Nucleus accumbens (tissue), 56 donors: ENCODE results near the gene ZNF438.
"Not testable (repeated sequence)": the region's sequence is repeated elsewhere in the genome, so short reads cannot be mapped to it uniquely, and the experiment has no call there.

Experiments used
- DNase-seq, 56 donors: peaks; one replicate each; lab custom pipeline; 2025; lab: John Stamatoyannopoulos, UW

Gene ZNF438

DNA sequence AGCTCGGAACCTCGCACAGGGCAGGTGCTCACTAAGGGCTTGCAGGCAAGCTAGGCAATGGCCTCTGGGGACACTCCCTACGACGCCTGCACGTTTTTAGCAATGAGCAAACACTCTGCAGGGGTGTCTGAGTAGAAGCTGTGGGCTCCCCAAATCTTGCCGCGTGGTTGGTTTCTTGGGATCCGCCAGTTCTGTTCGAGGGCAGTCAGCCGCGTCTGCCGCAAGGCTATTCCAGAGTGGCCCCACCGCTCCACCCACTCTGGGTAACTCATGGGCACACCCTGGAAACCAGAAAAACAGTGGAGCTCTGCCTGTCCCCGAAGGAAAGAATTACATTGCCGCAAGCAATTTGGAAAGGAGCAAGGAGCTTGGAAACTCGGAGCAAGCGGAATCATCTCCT is 212.8 kb downstream of the ZNF438 start:
- no peak for DNase-seq

DNA sequence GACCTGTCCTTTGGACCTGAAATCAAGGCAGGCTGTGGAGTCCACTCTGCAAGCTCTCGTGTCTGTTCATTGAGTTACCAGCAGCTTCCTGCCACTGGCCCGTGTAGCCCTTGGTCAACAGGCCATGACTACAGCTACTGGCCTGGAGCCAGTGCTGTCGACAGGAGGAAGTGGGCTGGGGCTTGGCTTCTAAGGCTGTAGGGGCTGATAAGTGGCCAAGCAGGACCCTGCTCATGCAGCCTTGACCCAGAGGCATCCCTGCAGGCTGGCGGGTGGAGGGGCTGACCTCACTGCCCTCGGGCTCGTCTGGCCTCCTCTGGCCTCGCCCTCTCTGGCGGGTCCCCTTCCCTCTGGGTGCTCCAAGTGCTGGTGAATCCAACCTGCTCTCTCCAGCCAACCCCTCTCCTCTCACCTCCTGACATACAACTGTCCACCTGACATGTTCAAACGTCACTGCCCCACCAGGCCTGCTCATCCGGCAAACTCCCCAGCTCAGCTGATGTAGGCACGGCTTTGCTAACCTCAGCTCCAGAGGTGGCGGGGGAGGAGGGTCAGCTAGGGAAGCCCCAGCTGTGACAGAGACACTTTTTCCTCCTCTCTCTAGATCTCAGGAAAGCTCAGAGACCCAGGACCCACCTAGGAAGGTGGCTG is 213.5 kb downstream of the ZNF438 start:
- no peak for DNase-seq

GRCh38 chr10:30817541-30817940 is 214.1 kb downstream of the ZNF438 start:
- DNase-seq, result no peak

GRCh38 chr10:30816820-30817171 is 214.9 kb downstream of the ZNF438 start:
- DNase-seq, result no peak

GRCh38 chr10:30816159-30816819 is 215.4 kb downstream of the ZNF438 start:
- no peak for DNase-seq

- DNase-seq, result no peak
Measured at GRCh38 chr10:30813872-30814481, 217.7 kb downstream of the ZNF438 start.

DNA sequence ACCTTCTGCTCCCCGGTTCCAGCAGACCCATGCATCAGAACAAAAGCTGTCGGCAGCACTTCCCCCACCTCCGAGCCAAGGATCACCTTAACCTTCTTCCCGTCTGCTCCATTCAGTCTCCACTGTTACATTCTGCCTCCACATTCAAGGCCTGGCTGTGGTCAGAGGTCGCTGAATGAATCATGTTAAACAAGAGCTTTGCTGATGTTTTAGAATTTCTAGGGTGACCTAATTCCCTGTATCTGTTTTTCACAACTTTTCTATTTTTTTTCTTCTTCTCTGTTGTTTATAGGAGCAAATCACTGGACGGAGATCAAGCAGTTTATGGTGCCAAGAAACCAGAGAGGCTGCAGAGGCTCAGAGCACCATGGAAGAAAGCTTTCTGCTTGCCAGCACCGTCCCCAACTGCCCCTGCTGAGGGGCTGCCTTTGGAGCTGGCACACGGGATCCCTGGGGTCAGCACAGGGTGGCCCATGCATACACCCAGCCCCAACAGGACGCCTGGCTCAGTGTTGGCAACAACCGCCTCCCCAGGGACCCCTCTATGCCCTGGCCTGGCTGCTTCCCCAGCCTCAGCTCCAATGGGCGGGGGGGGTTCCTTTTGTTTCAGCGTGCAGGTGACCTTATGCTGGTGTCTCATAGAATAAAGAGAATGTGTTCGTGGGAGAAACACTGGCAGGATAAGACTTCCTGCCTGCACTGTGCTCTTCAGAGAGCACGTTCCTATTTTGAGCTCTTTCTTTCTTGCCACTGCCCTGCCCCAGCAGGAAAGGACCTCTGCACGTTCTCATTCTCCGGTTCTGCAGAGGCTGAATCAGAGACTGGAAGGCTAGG is 219.4 kb downstream of the ZNF438 start:
- DNase-seq, result peak in 4 of 56 donors; percentile 2 to 53 (median 28)

DNA sequence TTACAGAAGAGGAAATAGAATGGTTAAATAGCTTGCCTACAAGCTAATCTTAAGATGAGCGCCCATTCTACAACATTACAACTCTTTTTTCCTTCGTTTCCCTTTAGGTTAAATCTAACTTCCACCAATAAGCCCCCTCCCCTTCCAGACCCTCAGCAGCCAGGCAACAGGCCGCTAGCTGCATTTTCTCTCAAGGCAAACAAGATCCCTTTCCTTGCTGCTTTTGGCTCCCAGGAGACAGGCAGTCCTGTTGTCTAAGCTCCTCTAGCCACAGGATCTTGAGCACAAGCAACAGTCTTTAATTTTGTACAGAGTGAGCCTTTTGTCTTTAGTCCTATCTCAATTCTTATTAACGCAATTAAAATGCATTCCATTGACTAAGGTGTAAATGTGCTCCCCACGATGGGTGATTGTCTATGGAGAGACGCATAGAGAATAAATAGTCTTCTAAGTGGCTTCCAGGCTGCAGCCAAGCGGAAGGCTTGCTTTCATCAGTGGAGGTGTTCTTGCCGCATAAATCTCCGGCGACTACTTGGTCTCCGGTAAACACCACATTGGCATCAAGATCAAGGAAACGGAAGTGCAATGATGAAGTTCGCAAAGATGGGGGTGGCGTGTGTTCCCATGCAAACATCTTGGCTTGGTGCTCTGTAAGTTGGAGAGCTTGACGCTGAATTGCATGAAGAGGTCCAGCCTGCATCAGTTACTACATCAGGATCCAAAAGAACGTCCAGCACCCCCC is 220.2 kb downstream of the ZNF438 start:
- DNase-seq, result peak in 2 of 56 donors; percentile 3 to 27

GRCh38 chr10:30810416-30810815 is 221.2 kb downstream of the ZNF438 start:
- no peak for DNase-seq

DNA sequence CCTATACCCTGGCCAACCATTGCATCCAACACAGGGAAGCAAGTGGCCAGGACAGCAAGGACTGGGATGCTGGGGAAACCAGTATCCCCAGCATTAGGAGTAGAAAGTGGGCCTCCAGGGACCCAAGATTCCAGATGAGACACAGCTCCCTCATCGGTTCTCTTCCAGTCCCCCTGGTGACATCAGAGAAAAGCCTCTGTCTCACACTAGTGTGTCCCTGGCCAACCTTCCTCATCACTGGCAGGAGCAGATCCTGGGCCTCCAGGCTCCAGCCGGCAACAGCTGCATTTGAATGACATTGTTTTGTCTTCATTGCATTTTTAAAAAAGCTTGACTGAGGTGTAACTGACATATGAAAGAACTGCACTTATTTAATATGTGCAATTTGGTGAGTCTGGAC is 224.8 kb downstream of the ZNF438 start:
- no peak for DNase-seq

DNA sequence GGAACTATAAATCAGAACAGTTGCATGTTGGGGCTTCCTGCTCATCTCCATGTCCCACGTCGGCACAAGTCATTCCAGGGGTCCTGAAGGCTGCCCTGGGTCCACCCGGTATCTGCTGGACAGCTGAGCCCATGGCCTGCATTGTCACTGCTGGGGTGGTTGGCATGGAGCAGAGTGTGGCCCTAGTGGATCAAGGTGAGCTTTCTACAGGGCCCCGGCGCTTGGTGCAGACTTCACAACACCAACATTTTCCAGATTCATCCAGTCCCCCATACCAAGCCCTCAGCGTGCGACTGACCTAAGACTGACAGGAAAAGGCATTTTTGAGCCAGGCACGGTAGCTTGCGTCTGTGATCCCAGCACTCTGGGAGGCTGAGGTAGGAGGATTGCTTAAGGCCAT is 226.6 kb downstream of the ZNF438 start:
- no peak for DNase-seq

DNA sequence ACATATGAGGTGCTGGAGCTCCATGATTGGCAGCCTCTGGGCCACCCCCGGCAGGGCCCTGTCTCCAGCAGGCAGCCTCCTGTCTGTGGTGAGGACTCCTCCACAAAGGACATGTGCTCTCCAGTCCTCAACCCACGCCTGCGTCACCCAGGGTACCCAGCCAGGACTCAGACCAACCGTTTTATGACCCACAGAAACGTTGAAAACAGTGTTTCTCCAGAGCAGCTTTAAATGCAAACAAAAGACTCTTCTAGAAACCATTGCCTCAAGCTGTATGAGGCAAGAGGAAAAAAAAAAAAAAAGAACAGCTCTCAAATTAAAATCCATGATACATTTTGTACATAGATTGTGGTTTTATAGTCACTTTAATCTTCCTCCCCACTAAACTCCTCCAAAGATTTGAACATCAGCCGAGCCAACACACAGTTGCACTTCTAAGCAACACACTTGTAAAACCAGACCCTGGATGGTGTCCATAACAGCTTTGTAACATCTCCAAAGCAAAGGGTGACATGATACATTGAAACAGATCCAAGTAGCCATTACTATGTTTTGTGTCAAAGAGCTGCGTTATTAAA is 227.1 kb downstream of the ZNF438 start:
- no peak for DNase-seq

- DNase-seq, result no peak
Measured at GRCh38 chr10:30803892-30804322, 227.8 kb downstream of the ZNF438 start.

DNA sequence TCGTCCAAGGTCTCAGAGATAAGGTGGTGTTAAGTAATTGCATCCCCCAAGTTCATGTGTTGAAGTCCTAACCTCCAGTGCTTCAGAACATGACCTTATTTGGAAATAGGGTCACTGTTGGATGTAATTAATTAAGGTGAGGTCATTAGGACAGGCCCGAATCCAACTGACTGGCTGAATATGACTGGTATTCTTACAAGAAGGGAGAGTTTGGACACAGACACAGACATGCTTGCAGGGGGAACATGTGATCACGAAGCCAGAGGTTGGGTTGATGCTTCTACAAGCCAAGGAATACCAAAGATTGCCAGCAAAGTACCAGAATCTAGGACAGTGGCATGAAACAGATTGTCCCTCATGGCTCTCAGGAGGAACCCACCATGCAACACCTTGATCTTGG is 228.6 kb downstream of the ZNF438 start:
- DNase-seq, result no peak

GRCh38 chr10:30800368-30800767 is 231.3 kb downstream of the ZNF438 start:
- DNase-seq, result no peak

DNA sequence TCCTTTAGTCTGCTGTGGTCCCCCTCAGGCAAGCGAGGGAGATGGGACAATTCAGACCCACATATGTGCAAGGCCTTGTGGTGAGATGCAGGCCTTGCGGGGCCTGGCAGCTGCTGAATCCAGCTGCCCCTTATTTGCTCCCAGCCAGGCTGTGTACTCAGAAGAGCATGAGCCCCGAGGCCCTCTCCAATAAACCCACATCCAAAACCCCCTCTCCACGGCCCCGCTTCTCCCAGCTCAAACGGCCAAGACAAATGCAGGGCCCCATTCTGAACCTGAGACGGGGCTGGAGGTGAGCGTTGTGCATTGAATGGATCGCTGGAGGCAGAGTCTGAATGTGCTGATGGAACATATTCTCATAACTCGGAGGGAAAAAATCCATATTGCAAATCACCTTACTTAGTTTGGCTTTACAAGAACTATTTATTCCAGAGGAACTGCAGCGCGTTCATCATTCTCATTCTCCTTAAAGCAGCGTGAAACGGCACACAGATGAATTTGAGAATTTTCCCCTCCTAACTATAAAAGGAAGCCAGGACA is 232.9 kb downstream of the ZNF438 start:
- no peak for DNase-seq

DNA sequence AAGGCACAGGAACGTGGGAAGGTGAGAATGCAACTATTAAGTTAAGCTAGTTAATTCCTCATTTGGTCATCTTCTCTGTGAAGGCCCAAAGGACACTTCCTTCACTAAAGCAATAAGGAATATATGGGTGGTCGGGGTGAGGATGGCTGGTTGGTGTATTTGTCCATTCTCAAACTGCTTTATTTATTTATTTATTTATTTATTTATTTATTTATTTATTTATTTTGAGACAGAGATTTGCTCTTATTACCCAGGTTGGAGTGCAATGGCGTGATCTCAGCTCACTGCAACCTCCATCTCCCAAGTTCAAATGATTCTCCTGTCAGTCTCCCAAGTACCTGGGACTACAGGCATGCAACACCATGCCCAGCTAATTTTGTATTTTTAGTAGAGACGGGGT is 236.6 kb downstream of the ZNF438 start:
- DNase-seq, result not testable (repeated sequence)
